Mesendoderm (in vitro differentiated cells): ENCODE measurements around the gene ERN1.

Experiments used
- DNase-seq: peaks from one replicate; pipeline ENCODE4 v3.0.0; 2013
- H2AK5ac ChIP-seq: 2 replicates; pipeline ENCODE4 v1.6.1; 2013; ENCODE audit warnings: low read length, inconsistent platforms
- H2BK120ac ChIP-seq: 2 replicates; pipeline ENCODE4 v1.6.1; 2013; ENCODE audit warnings: low read depth, mild to moderate bottlenecking, low read length, moderate library complexity, mixed read lengths
- H2BK15ac ChIP-seq: replicated peaks from 2 replicates; pipeline ENCODE4 v1.6.1; 2013; ENCODE audit warnings: low read depth, mild to moderate bottlenecking, moderate library complexity
- H2BK5ac ChIP-seq: 2 replicates; pipeline ENCODE4 v1.6.1; 2013; ENCODE audit warnings: low read length, inconsistent platforms
- H3K18ac ChIP-seq: 2 replicates; pipeline ENCODE4 v1.6.1; 2013; ENCODE audit warnings: mild to moderate bottlenecking, low read length, mixed read lengths
- H3K23ac ChIP-seq: one replicate; pipeline ENCODE4 v1.6.1; 2013; ENCODE audit warnings: low read length
- H3K27ac ChIP-seq: 2 replicates; pipeline ENCODE4 v1.5.1; 2013; ENCODE audit warnings: low read depth, mild to moderate bottlenecking, inconsistent platforms, low read length, moderate library complexity
- H3K27me3 ChIP-seq: 2 replicates; pipeline ENCODE4 v1.6.1; 2013; ENCODE audit warnings: low read length, control low read depth, mild to moderate bottlenecking, inconsistent platforms; ENCODE audit not compliant: insufficient read depth, poor library complexity
- H3K36me3 ChIP-seq: 2 replicates; pipeline ENCODE4 v1.6.1; 2013; ENCODE audit warnings: low read length, inconsistent platforms; ENCODE audit not compliant: control insufficient read depth, insufficient read depth
- H3K4ac ChIP-seq: one replicate; pipeline ENCODE4 v1.6.1; 2013; ENCODE audit warnings: low read depth, mild to moderate bottlenecking, low read length, moderate library complexity
- H3K4me1 ChIP-seq: 2 replicates; pipeline ENCODE4 v1.6.1; 2013; ENCODE audit warnings: low read depth, low read length, inconsistent platforms; ENCODE audit not compliant: control insufficient read depth
- H3K4me2 ChIP-seq: 2 replicates; pipeline ENCODE4 v1.6.1; 2013; ENCODE audit warnings: low read length
- H3K4me3 ChIP-seq: 2 replicates; pipeline ENCODE4 v1.5.1; 2013; ENCODE audit warnings: mild to moderate bottlenecking, low read length
- H3K56ac ChIP-seq: one replicate; pipeline ENCODE4 v1.6.1; 2013; ENCODE audit warnings: low read length
- H3K79me1 ChIP-seq: 2 replicates; pipeline ENCODE4 v1.6.1; 2013; ENCODE audit warnings: low read length, inconsistent platforms
- H3K79me2 ChIP-seq: 2 replicates; pipeline ENCODE4 v1.6.1; 2013; ENCODE audit warnings: mild to moderate bottlenecking, low read length; ENCODE audit not compliant: control insufficient read depth, insufficient read depth
- H3K9ac ChIP-seq: 2 replicates; pipeline ENCODE4 v1.6.1; 2013; ENCODE audit warnings: low read length, inconsistent platforms
- H4K5ac ChIP-seq: one replicate; pipeline ENCODE4 v1.6.1; 2013; ENCODE audit warnings: low read length
- H4K8ac ChIP-seq: one replicate; pipeline ENCODE4 v1.6.1; 2013; ENCODE audit warnings: low read depth, mild to moderate bottlenecking, control low read depth, low read length, moderate library complexity
- WGBS: extraction: QIAGEN DNeasy Blood & Tissue Kit; methylation state at CpG from one replicate; pipeline ENCODE4 v1.1.7; 2013; ENCODE audit warnings: low lambda C conversion rate, missing lambda C conversion rate; ENCODE audit not compliant: insufficient coverage; ENCODE audit errors: extremely low coverage; 5-methylcytosine and 5-hydroxymethylcytosine counted together

Gene ERN1

GRCh38 chr17:64090144-64090543, 39.8 kb downstream of the ERN1 start:
- no peaks in the 10 kb centered on the region for H3K79me1 ChIP-seq
- H2BK5ac ChIP-seq: no peak overlapping the region
- H3K4ac ChIP-seq: no peak overlapping the region
- no peak overlapping the region for H2AK5ac ChIP-seq
- H3K27ac ChIP-seq: no peak overlapping the region
- no peak overlapping the region for H2BK120ac ChIP-seq
- no peak overlapping the region for H4K8ac ChIP-seq
- H3K4me3 ChIP-seq: no peak overlapping the region
- no peak for DNase-seq
- no peaks in the 10 kb centered on the region for H3K79me2 ChIP-seq
- no peak overlapping the region for H3K56ac ChIP-seq
- no peak overlapping the region for H3K4me2 ChIP-seq
- H3K9ac ChIP-seq: no peak overlapping the region
- no peaks in the 10 kb centered on the region for H3K36me3 ChIP-seq
- no peak overlapping the region for H3K23ac ChIP-seq
- H3K4me1 ChIP-seq: peaks cover 8% of the 10 kb centered on the region
- no peaks in the 10 kb centered on the region for H3K27me3 ChIP-seq
- H4K5ac ChIP-seq: no peak overlapping the region
- H2BK15ac ChIP-seq: no peak overlapping the region
- whole genome bisulfite sequencing: no CpG with 5 or more reads among the region's 5 CpGs
- H3K18ac ChIP-seq: no peak overlapping the region

- H3K4ac ChIP-seq: no peak overlapping the region
- H3K4me1 ChIP-seq: peaks cover 10% of the 10 kb centered on the region
- H3K79me1 ChIP-seq: no peaks in the 10 kb centered on the region
- no peak overlapping the region for H3K23ac ChIP-seq
- H3K27me3 ChIP-seq: no peaks in the 10 kb centered on the region
- DNase-seq: no peak
- no peak overlapping the region for H3K4me2 ChIP-seq
- no CpG with 5 or more reads among the region's 4 CpGs for WGBS
- no peak overlapping the region for H3K27ac ChIP-seq
- H4K8ac ChIP-seq: no peak overlapping the region
- H3K79me2 ChIP-seq: no peaks in the 10 kb centered on the region
- peak overlapping the region; percentile 67 for H2AK5ac ChIP-seq
- no peak overlapping the region for H3K18ac ChIP-seq
- H3K36me3 ChIP-seq: no peaks in the 10 kb centered on the region
- H2BK15ac ChIP-seq: no peak overlapping the region
- no peak overlapping the region for H4K5ac ChIP-seq
- peak overlapping the region; percentile 12 for H3K9ac ChIP-seq
- no peak overlapping the region for H3K56ac ChIP-seq
- no peak overlapping the region for H3K4me3 ChIP-seq
- no peak overlapping the region for H2BK5ac ChIP-seq
- H2BK120ac ChIP-seq: no peak overlapping the region
Measured at GRCh38 chr17:64087252-64088005, 42.5 kb downstream of the ERN1 start.

GRCh38 chr17:64085650-64086005, 44.3 kb downstream of the ERN1 start:
- DNase-seq: no peak
- peak overlapping the region; percentile 33 for H4K5ac ChIP-seq
- H3K56ac ChIP-seq: peak overlapping the region; percentile 47
- H3K18ac ChIP-seq: no peak overlapping the region
- no peak overlapping the region for H3K4ac ChIP-seq
- H3K4me3 ChIP-seq: no peak overlapping the region
- H2BK120ac ChIP-seq: no peak overlapping the region
- no peak overlapping the region for H2AK5ac ChIP-seq
- no peak overlapping the region for H3K27ac ChIP-seq
- no peak overlapping the region for H3K23ac ChIP-seq
- no peak overlapping the region for H3K4me2 ChIP-seq
- peaks cover 17% of the 10 kb centered on the region for H3K4me1 ChIP-seq
- no peak overlapping the region for H2BK5ac ChIP-seq
- H3K79me2 ChIP-seq: no peaks in the 10 kb centered on the region
- H3K27me3 ChIP-seq: no peaks in the 10 kb centered on the region
- no CpG with 5 or more reads among the region's 2 CpGs for WGBS
- no peak overlapping the region for H3K9ac ChIP-seq
- H3K79me1 ChIP-seq: no peaks in the 10 kb centered on the region
- no peak overlapping the region for H2BK15ac ChIP-seq
- no peaks in the 10 kb centered on the region for H3K36me3 ChIP-seq
- no peak overlapping the region for H4K8ac ChIP-seq

DNA sequence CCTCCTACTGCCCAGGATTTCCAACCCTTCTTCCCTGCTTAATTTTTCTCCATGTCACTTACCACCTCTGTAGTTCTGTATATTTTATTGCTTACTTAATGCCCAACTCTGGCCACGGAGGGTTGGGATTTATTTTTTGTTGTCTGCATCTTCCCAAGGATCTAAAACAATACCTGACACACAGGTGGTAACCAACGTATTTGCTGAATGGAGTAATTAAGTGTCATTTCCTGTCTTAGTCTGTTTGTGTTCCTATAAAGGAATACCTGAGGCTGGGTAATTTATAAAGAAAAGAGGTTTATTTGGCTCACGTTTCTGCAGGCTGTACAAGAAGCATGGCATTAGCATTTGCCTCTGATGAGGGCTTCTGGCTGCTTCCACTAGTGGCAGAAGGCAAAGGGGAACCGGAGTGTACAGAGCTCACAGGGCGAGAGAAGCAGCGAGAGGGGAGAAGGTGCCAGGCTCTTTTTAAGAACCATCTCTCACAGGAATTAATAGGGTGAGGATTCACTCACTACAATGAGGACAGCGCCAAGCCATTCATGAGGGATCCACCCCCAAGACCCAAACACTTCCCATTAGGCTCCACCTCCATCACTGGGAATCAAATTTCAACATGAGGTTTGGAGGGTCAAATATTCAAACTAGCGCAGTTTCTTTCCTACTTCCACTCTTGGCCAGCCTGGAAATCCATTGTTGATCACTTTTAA, 44.8 kb downstream of the ERN1 start:
- Histone ChIP-seq H3K56ac (peak overlapping the region; percentile 47), H3K4ac (no peak overlapping the region), H3K4me3 (no peak overlapping the region), H3K9ac (no peak overlapping the region), H2BK5ac (no peak overlapping the region), H3K4me1 (peaks cover 17% of the 10 kb centered on the region), H3K79me2 (no peaks in the 10 kb centered on the region), H3K23ac (peak overlapping the region; percentile 35), H3K27ac (no peak overlapping the region), H4K8ac (no peak overlapping the region), H4K5ac (peak overlapping the region; percentile 33), H3K18ac (no peak overlapping the region), H2BK120ac (no peak overlapping the region), H3K79me1 (no peaks in the 10 kb centered on the region), H2BK15ac (no peak overlapping the region), H2AK5ac (no peak overlapping the region), H3K27me3 (no peaks in the 10 kb centered on the region), H3K36me3 (no peaks in the 10 kb centered on the region), H3K4me2 (no peak overlapping the region)
- WGBS: no CpG with 5 or more reads among the region's 8 CpGs
- no peak for DNase-seq

DNA sequence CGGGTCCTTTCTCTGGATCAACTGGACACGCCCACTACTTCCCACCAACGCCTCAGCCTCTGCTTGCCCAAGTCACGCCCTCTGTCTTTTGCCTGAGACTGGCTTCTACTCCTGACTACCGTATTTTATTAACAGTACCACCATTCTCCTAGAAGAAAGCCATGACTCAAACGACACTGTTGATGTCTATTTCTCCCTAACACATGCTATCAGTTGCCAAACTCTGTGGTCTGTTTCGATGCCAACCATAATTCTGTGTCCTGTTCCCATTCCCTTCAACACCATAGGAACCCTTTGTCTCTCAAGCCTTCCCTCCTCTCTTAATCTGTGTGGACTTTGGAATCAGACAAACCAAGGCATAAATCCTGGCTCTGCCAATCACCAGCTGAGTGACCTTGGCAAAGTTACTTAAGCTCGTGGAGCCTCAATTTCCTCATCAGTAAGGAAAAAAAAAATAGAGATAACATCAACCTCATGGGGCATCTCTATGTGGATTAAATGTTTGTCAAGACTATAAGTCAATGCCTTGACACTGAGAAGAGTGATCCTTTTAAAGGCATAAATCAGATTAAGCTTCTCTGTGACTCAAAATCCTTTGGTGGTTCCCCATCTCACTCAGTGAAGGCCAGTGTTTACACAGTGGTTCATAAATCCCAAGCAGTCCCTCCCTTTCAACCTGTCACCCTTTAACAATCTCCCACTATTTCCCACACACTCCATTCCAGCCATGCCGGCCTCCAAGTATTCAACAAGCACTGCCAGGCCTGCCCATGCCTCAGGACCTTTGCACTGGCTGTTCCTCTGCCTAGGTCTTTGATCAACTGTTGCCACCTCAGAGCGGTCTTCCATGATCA, 45.6 kb downstream of the ERN1 start:
- H2BK15ac ChIP-seq: no peak overlapping the region
- no CpG with 5 or more reads among the region's 10 CpGs for WGBS
- H2BK5ac ChIP-seq: no peak overlapping the region
- no peaks in the 10 kb centered on the region for H3K79me2 ChIP-seq
- no peaks in the 10 kb centered on the region for H3K36me3 ChIP-seq
- H3K4me2 ChIP-seq: no peak overlapping the region
- no peak for DNase-seq
- H2AK5ac ChIP-seq: no peak overlapping the region
- no peaks in the 10 kb centered on the region for H3K79me1 ChIP-seq
- H3K9ac ChIP-seq: no peak overlapping the region
- H2BK120ac ChIP-seq: no peak overlapping the region
- no peak overlapping the region for H3K27ac ChIP-seq
- no peak overlapping the region for H3K56ac ChIP-seq
- H3K4ac ChIP-seq: no peak overlapping the region
- no peak overlapping the region for H3K23ac ChIP-seq
- no peak overlapping the region for H3K18ac ChIP-seq
- no peak overlapping the region for H4K5ac ChIP-seq
- H3K27me3 ChIP-seq: no peaks in the 10 kb centered on the region
- no peak overlapping the region for H3K4me3 ChIP-seq
- H4K8ac ChIP-seq: no peak overlapping the region
- peaks cover 17% of the 10 kb centered on the region for H3K4me1 ChIP-seq
